Esophagus muscularis mucosa (tissue), 4 donors: Measurements from ENCODE around the gene BRPF1. TPM values are rescaled to one million over a fixed set of nuclear protein-coding genes. Genes with fewer than 3 reads are reported as not detected.

Source experiments
- DNase-seq: peaks from one replicate; pipeline ENCODE4 v3.0.0-alpha.2; 2017; ENCODE audit errors: extremely low spot score
- H3K27ac ChIP-seq, 4 donors: fragments of 200-600 bp; sonication (generic); replicated peaks in 1 of 4; 1 replicate in 3 of 4; 2 replicates in 1 of 4; pipeline ENCODE4 v1.5.1; 2016 to 2019; ENCODE audit warnings: mild to moderate bottlenecking in 1 of 4
- H3K27me3 ChIP-seq, 4 donors: fragments of 200-600 bp; sonication (generic); one replicate each; pipeline versions ENCODE4 v1.5.1 to v1.6.0; 2016 to 2019
- H3K36me3 ChIP-seq, 4 donors: fragments of 200-600 bp; sonication (generic); one replicate each; pipeline ENCODE4 v1.5.1; 2016 to 2019
- H3K4me1 ChIP-seq, 4 donors: fragments of 200-600 bp; sonication (generic); one replicate each; pipeline ENCODE4 v1.5.1; 2016 to 2019
- H3K4me3 ChIP-seq, 4 donors: fragments of 200-600 bp; sonication (generic); 1 replicate in 2 of 4; 2 replicates in 2 of 4; pipeline ENCODE4 v1.5.1; 2016 to 2019; ENCODE audit warnings: mild to moderate bottlenecking in 4 of 4, moderate library complexity in 1 of 4
- H3K9me3 ChIP-seq, 4 donors: fragments of 200-600 bp; sonication (generic); 1 replicate in 3 of 4; 2 replicates in 1 of 4; pipeline ENCODE4 v1.5.1; 2016 to 2019
- CTCF ChIP-seq, 3 experiments: fragments of 200-600 bp in 2 of 3; fragments of 450-650 bp in 1 of 3; sonication (generic) in 2 of 3; IDR thresholded peaks; one replicate each; pipeline ENCODE4 v1.5.1; 2017 to 2019; ENCODE audit warnings: antibody characterized with exemption in 3 of 3, mild to moderate bottlenecking in 2 of 3, moderate library complexity in 1 of 3
- EP300 ChIP-seq: sonication (generic); formaldehyde crosslinking; IDR thresholded peaks from one replicate; pipeline ENCODE4 v1.6.1; 2017; ENCODE audit warnings: antibody characterized with exemption
- POLR2A ChIP-seq: fragments of 450-650 bp; IDR thresholded peaks from one replicate; pipeline ENCODE4 v1.6.1; 2017; ENCODE audit warnings: antibody characterized with exemption, moderate library complexity, mild to moderate bottlenecking, low read depth
- POLR2AphosphoS5 ChIP-seq, 2 donors: sonication (generic); formaldehyde crosslinking; IDR thresholded peaks; one replicate each; pipeline ENCODE4 v1.6.1; 2017; ENCODE audit warnings: antibody characterized with exemption in 2 of 2
- WGBS: methylation state at CpG from one replicate; pipeline ENCODE4 v1.1.5; 2018; 5-methylcytosine and 5-hydroxymethylcytosine counted together
- intact Hi-C: fragments of 100-400 bp; cut with DNase I; formaldehyde crosslinking; loops from one replicate; pipeline ENCODE4 v1.15.1; 2023
- total RNA-seq, 4 donors: library from RNA; depleted of rRNA; stranded (reverse); fragments of >200 nt; gene quantifications; one replicate each; pipeline versions ENCODE4 v1.1.0 to v1.2.1, GENCODE V29; 2016

BRPF1 gene
- total RNA-seq, 4 donors from 2014 or later: 16.2 to 23.3 (median 21.1) TPM

- H3K27ac ChIP-seq: no peak overlapping the region
- H3K4me1 ChIP-seq: peaks cover 3 to 26% (median 10%) of the 10 kb centered on the region in 4 donors
- H3K36me3 ChIP-seq: peaks cover 42 to 71% (median 60%) of the 10 kb centered on the region in 4 donors
- no peak for DNase-seq
- WGBS: 91% methylated on average over 4 of the region's 4 CpGs
- intact Hi-C loops: no loop called here
- no peak overlapping the region for H3K4me3 ChIP-seq
- no peaks in the 10 kb centered on the region for H3K9me3 ChIP-seq
- no peak for TF ChIP-seq POLR2AphosphoS5 (IDR thresholded peaks at IDR 0.05)
- TF ChIP-seq CTCF (IDR thresholded peaks at IDR 0.05): no peak
- no peak for TF ChIP-seq EP300
- no peak for TF ChIP-seq POLR2A
- H3K27me3 ChIP-seq: no peaks in the 10 kb centered on the region
Measured at GRCh38 chr3:9780910-9781309, 49.4 kb downstream of the BRPF1 start.

GRCh38 chr3:9781551-9781950 is 50.0 kb downstream of the BRPF1 start:
- no peaks in the 10 kb centered on the region for H3K9me3 ChIP-seq
- intact Hi-C loops: no loop called here
- H3K27ac ChIP-seq: no peak overlapping the region
- H3K4me3 ChIP-seq: no peak overlapping the region
- no peak for TF ChIP-seq POLR2A
- no peak for TF ChIP-seq EP300
- no peak for TF ChIP-seq POLR2AphosphoS5 (IDR thresholded peaks at IDR 0.05)
- TF ChIP-seq CTCF (IDR thresholded peaks at IDR 0.05): no peak
- H3K36me3 ChIP-seq: peaks cover 42 to 77% (median 64%) of the 10 kb centered on the region in 4 donors
- WGBS: 50% methylated on average over 1 of the region's 1 CpG
- no peaks in the 10 kb centered on the region for H3K27me3 ChIP-seq
- H3K4me1 ChIP-seq: peaks cover 3 to 26% (median 10%) of the 10 kb centered on the region in 4 donors
- DNase-seq: no peak

GRCh38 chr3:9781978-9782603 is 50.6 kb downstream of the BRPF1 start:
- intact Hi-C loops: no loop called here
- TF ChIP-seq CTCF (IDR thresholded peaks at IDR 0.05) (no peak), POLR2AphosphoS5 (IDR thresholded peaks at IDR 0.05) (no peak), POLR2A (no peak), EP300 (no peak)
- Histone ChIP-seq H3K36me3 (peaks cover 45 to 82% (median 68%) of the 10 kb centered on the region in 4 donors), H3K4me3 (no peak overlapping the region), H3K4me1 (peaks cover 3 to 26% (median 10%) of the 10 kb centered on the region in 4 donors), H3K9me3 (no peaks in the 10 kb centered on the region), H3K27ac (no peak overlapping the region), H3K27me3 (no peaks in the 10 kb centered on the region)
- DNase-seq: no peak
- WGBS: 78% methylated on average over 3 of the region's 3 CpGs

GRCh38 chr3:9782770-9783169 is 51.2 kb downstream of the BRPF1 start:
- Histone ChIP-seq H3K9me3 (no peaks in the 10 kb centered on the region), H3K27ac (no peak overlapping the region), H3K27me3 (no peaks in the 10 kb centered on the region), H3K4me3 (no peak overlapping the region), H3K4me1 (peaks cover 3 to 19% (median 8%) of the 10 kb centered on the region in 4 donors), H3K36me3 (peaks cover 50 to 89% (median 73%) of the 10 kb centered on the region in 4 donors)
- intact Hi-C loops: no loop called here
- no peak for DNase-seq
- no peak for TF ChIP-seq CTCF (IDR thresholded peaks at IDR 0.05)
- no peak for TF ChIP-seq EP300
- no peak for TF ChIP-seq POLR2AphosphoS5 (IDR thresholded peaks at IDR 0.05)
- no peak for TF ChIP-seq POLR2A
- 46% methylated on average over 3 of the region's 3 CpGs for WGBS

- intact Hi-C loops: no loop called here
- H3K27me3 ChIP-seq: no peaks in the 10 kb centered on the region
- peaks cover 57 to 100% (median 78%) of the 10 kb centered on the region in 4 donors for H3K36me3 ChIP-seq
- H3K4me1 ChIP-seq: peaks cover under 1 to 10% (median 3%) of the 10 kb centered on the region in 4 donors
- no peak overlapping the region for H3K27ac ChIP-seq
- 93% methylated on average over 8 of the region's 14 CpGs for WGBS
- no peak for TF ChIP-seq CTCF (IDR thresholded peaks at IDR 0.05)
- TF ChIP-seq POLR2A: no peak
- TF ChIP-seq EP300: no peak
- no peak for TF ChIP-seq POLR2AphosphoS5 (IDR thresholded peaks at IDR 0.05)
- no peak for DNase-seq
- no peak overlapping the region for H3K4me3 ChIP-seq
- H3K9me3 ChIP-seq: no peaks in the 10 kb centered on the region
Measured at GRCh38 chr3:9783954-9784353, 52.4 kb downstream of the BRPF1 start.
